HUES6 (cell line): Measurements from ENCODE around the gene CCHCR1.

ENCODE experiments used
- H3K27ac ChIP-seq: 2 replicates; pipeline ENCODE4 v1.7.0; 2013; ENCODE audit warnings: low read depth, mild to moderate bottlenecking, low read length, inconsistent platforms
- H3K27me3 ChIP-seq: 2 replicates; pipeline ENCODE4 v1.6.1; 2013; ENCODE audit warnings: low read length; ENCODE audit not compliant: control insufficient read depth, insufficient read depth
- H3K36me3 ChIP-seq: 2 replicates; pipeline ENCODE4 v1.6.1; 2013; ENCODE audit warnings: low read length; ENCODE audit not compliant: control insufficient read depth, insufficient read depth
- H3K4me1 ChIP-seq: 2 replicates; pipeline ENCODE4 v1.6.1; 2013; ENCODE audit warnings: low read length; ENCODE audit not compliant: control insufficient read depth, insufficient read depth
- H3K4me3 ChIP-seq: 2 replicates; pipeline ENCODE4 v1.5.1; 2013; ENCODE audit warnings: low read depth, low read length
- H3K9ac ChIP-seq: one replicate; pipeline ENCODE4 v1.6.1; 2013; ENCODE audit warnings: mild to moderate bottlenecking, low read length
- H3K9me3 ChIP-seq: 2 replicates; pipeline ENCODE4 v1.6.1; 2013; ENCODE audit warnings: low read depth, low read length; ENCODE audit not compliant: control insufficient read depth, insufficient read depth

CCHCR1 gene

GRCh38 chr6:31179896-31180295 lies 22.3 kb upstream of the CCHCR1 start:
- no peaks in the 10 kb centered on the region for H3K9me3 ChIP-seq
- no peak overlapping the region for H3K27ac ChIP-seq
- no peaks in the 10 kb centered on the region for H3K36me3 ChIP-seq
- no peaks in the 10 kb centered on the region for H3K27me3 ChIP-seq
- no peak overlapping the region for H3K4me3 ChIP-seq
- H3K4me1 ChIP-seq = peaks cover 29% of the 10 kb centered on the region; the same call in 1 of the 2 replicates
- H3K9ac ChIP-seq = no peak overlapping the region

GRCh38 chr6:31179042-31179386 lies 21.4 kb upstream of the CCHCR1 start:
- Histone ChIP-seq H3K27me3 (no peaks in the 10 kb centered on the region), H3K9ac (no peak overlapping the region), H3K4me3 (no peak overlapping the region), H3K27ac (no peak overlapping the region), H3K9me3 (no peaks in the 10 kb centered on the region), H3K4me1 (peaks cover 36% of the 10 kb centered on the region), H3K36me3 (no peaks in the 10 kb centered on the region)

GRCh38 chr6:31178143-31179041 lies 20.8 kb upstream of the CCHCR1 start:
- H3K9me3 ChIP-seq = no peaks in the 10 kb centered on the region
- H3K4me1 ChIP-seq = peaks cover 36% of the 10 kb centered on the region
- no peak overlapping the region for H3K4me3 ChIP-seq
- H3K27ac ChIP-seq = no peak overlapping the region
- no peak overlapping the region for H3K9ac ChIP-seq
- H3K27me3 ChIP-seq = no peaks in the 10 kb centered on the region
- H3K36me3 ChIP-seq = no peaks in the 10 kb centered on the region

- Histone ChIP-seq H3K9me3 (no peaks in the 10 kb centered on the region), H3K9ac (no peak overlapping the region), H3K27ac (no peak overlapping the region), H3K4me1 (peaks cover 54% of the 10 kb centered on the region), H3K4me3 (no peak overlapping the region), H3K36me3 (no peaks in the 10 kb centered on the region), H3K27me3 (no peaks in the 10 kb centered on the region)
Observed at GRCh38 chr6:31175971-31176370, 18.4 kb upstream of the CCHCR1 start.

- 0 out of 2 replicates have a peak, but pooled peaks cover 1% of the 10 kb centered on the region for H3K36me3 ChIP-seq
- H3K4me3 ChIP-seq = no peak overlapping the region; the same call in 1 of the 2 replicates
- no peaks in the 10 kb centered on the region for H3K9me3 ChIP-seq
- peaks cover 3% of the 10 kb centered on the region; the same call in 1 of the 2 replicates for H3K27me3 ChIP-seq
- peak overlapping the region; percentile 96; the same call in 1 of the 2 replicates for H3K27ac ChIP-seq
- peak overlapping the region; percentile 97 for H3K9ac ChIP-seq
- H3K4me1 ChIP-seq = peaks cover 54% of the 10 kb centered on the region
Observed at GRCh38 chr6:31174378-31174777, 16.8 kb upstream of the CCHCR1 start.

GRCh38 chr6:31173406-31173805 lies 15.8 kb upstream of the CCHCR1 start:
- H3K4me3 ChIP-seq = peak overlapping the region; percentile 72
- peaks cover 54% of the 10 kb centered on the region for H3K4me1 ChIP-seq
- peaks cover 11% of the 10 kb centered on the region for H3K36me3 ChIP-seq
- peak overlapping the region; percentile 97 for H3K9ac ChIP-seq
- no peaks in the 10 kb centered on the region for H3K9me3 ChIP-seq
- H3K27me3 ChIP-seq = peaks cover 7% of the 10 kb centered on the region; the same call in 1 of the 2 replicates
- peak overlapping the region; percentile 96 for H3K27ac ChIP-seq

GRCh38 chr6:31172973-31173384 lies 15.4 kb upstream of the CCHCR1 start:
- Histone ChIP-seq H3K27me3 (peaks cover 8% of the 10 kb centered on the region; the same call in 1 of the 2 replicates), H3K9ac (peak overlapping the region; percentile 97), H3K4me1 (peaks cover 53% of the 10 kb centered on the region), H3K36me3 (peaks cover 13% of the 10 kb centered on the region), H3K4me3 (peak overlapping the region; percentile 72), H3K27ac (peak overlapping the region; percentile 96), H3K9me3 (no peaks in the 10 kb centered on the region)

GRCh38 chr6:31171931-31172905 lies 14.6 kb upstream of the CCHCR1 start:
- H3K27ac ChIP-seq = peak overlapping the region; percentile 96
- peaks cover 8% of the 10 kb centered on the region; the same call in 1 of the 2 replicates for H3K27me3 ChIP-seq
- peak overlapping the region; percentile 72 for H3K4me3 ChIP-seq
- H3K9me3 ChIP-seq = no peaks in the 10 kb centered on the region
- peaks cover 50% of the 10 kb centered on the region for H3K4me1 ChIP-seq
- peak overlapping the region; percentile 97 for H3K9ac ChIP-seq
- H3K36me3 ChIP-seq = peaks cover 18% of the 10 kb centered on the region

- Histone ChIP-seq H3K27ac (peak overlapping the region; percentile 96), H3K9ac (peak overlapping the region; percentile 95), H3K36me3 (peaks cover 24% of the 10 kb centered on the region), H3K9me3 (no peaks in the 10 kb centered on the region), H3K4me1 (peaks cover 52% of the 10 kb centered on the region), H3K27me3 (peaks cover 8% of the 10 kb centered on the region; the same call in 1 of the 2 replicates), H3K4me3 (peak overlapping the region; percentile 72)
Observed at GRCh38 chr6:31170987-31171671, 13.5 kb upstream of the CCHCR1 start.

- Histone ChIP-seq H3K9me3 (no peaks in the 10 kb centered on the region), H3K27me3 (peaks cover 8% of the 10 kb centered on the region; the same call in 1 of the 2 replicates), H3K4me1 (peaks cover 49% of the 10 kb centered on the region), H3K9ac (peak within 1 kb of the TSS; percentile 95), H3K27ac (peak within 1 kb of the TSS; percentile 96), H3K36me3 (peaks cover 30% of the 10 kb centered on the region), H3K4me3 (peak within 1 kb of the TSS; percentile 72)
Observed at GRCh38 chr6:31170600-31170881, 12.9 kb upstream of the CCHCR1 start, which contains the start of gene POU5F1. Gene POU5F1, minus strand, starts transcription at chr6:31170682. Its CDS starts 62 bp downstream, at chr6:31170620.
